SU-DHL-6 (cell line): Measurements from ENCODE around the gene CCDC134.

Experiments
- EZH2phosphoT487 ChIP-seq: fragments of 200-600 bp; sonication (generic), shearing (Covaris generic); conservative IDR thresholded peaks from 2 replicates; pipeline ENCODE4 v1.6.1; 2018; ENCODE audit warnings: mild to moderate bottlenecking, antibody characterized with exemption, low read length, moderate library complexity, mixed read lengths
- TF ChIP-seq, protein P1 (sequence below): fragments of 200-600 bp; sonication (generic); IDR thresholded peaks from one replicate; pipeline ENCODE4 v1.5.1; 2017; ENCODE audit warnings: antibody characterized with exemption, mild to moderate bottlenecking, low read length, moderate library complexity; ENCODE audit not compliant: insufficient read depth, poor library complexity, severe bottlenecking

DNA sequence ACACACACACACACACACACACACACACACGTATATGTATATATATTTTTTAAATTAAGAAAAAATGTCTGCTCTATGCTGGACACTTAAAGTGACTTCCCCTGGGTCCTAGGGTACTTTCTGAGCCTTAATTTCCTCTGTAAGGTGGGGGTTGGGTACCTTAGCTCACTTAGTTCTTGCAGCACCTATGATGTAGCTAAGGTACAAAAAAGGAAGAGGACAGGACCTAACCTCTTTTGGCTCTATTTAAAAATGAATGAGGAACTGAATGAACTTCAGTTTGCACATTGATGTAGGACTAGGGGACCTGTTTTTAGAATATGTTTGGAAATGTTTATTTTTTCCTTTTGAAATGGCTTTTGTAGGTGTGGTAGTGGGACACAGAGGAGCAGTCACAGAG is 43.6 kb downstream of the CCDC134 start:
- TF ChIP-seq, protein P1, sequence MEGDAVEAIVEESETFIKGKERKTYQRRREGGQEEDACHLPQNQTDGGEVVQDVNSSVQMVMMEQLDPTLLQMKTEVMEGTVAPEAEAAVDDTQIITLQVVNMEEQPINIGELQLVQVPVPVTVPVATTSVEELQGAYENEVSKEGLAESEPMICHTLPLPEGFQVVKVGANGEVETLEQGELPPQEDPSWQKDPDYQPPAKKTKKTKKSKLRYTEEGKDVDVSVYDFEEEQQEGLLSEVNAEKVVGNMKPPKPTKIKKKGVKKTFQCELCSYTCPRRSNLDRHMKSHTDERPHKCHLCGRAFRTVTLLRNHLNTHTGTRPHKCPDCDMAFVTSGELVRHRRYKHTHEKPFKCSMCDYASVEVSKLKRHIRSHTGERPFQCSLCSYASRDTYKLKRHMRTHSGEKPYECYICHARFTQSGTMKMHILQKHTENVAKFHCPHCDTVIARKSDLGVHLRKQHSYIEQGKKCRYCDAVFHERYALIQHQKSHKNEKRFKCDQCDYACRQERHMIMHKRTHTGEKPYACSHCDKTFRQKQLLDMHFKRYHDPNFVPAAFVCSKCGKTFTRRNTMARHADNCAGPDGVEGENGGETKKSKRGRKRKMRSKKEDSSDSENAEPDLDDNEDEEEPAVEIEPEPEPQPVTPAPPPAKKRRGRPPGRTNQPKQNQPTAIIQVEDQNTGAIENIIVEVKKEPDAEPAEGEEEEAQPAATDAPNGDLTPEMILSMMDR: no peak
- no peak for TF ChIP-seq EZH2phosphoT487
